Prostate gland (tissue), 2 donors: ENCODE measurements around the gene C3orf20. TPM values are rescaled to one million over a fixed set of nuclear protein-coding genes. Genes with fewer than 3 reads are reported as not detected.

Experiments
- DNase-seq: peaks from one replicate; pipeline ENCODE4 v3.0.0-alpha.2; 2019; ENCODE audit warnings: low spot score
- H3K27ac ChIP-seq, 2 donors: fragments of 200-600 bp; sonication (generic); 2 replicates each; pipeline ENCODE4 v1.5.1; 2017 to 2019
- H3K27me3 ChIP-seq: fragments of 200-600 bp; sonication (generic); replicated peaks from 2 replicates; pipeline ENCODE4 v1.5.1; 2019; ENCODE audit not compliant: insufficient read depth
- H3K36me3 ChIP-seq, 2 donors: fragments of 200-600 bp; sonication (generic); 1 replicate in 1 of 2; 2 replicates in 1 of 2; pipeline versions ENCODE4 v1.5.1 to v1.8.1; 2017 to 2019
- H3K4me1 ChIP-seq: fragments of 200-600 bp; sonication (generic); replicated peaks from 2 replicates; pipeline ENCODE4 v1.5.1; 2019
- H3K4me3 ChIP-seq, 2 donors: fragments of 200-600 bp; sonication (generic); 2 replicates each; pipeline ENCODE4 v1.5.1; 2017 to 2019
- H3K9me3 ChIP-seq: fragments of 200-600 bp; sonication (generic); 2 replicates; pipeline ENCODE4 v1.5.1; 2017
- CTCF ChIP-seq, 4 experiments: fragments of 200-600 bp in 2 of 4; fragments of 450-650 bp in 2 of 4; sonication (generic) in 2 of 4; IDR thresholded peaks; 1 replicate in 3 of 4; 2 replicates in 1 of 4; pipeline ENCODE4 v1.5.1; 2016 to 2019; ENCODE audit warnings: antibody characterized with exemption in 4 of 4, mild to moderate bottlenecking in 2 of 4, moderate library complexity in 2 of 4
- POLR2A ChIP-seq: fragments of 450-650 bp; IDR thresholded peaks from one replicate; pipeline ENCODE4 v1.6.1; 2016; ENCODE audit warnings: antibody characterized with exemption, mild to moderate bottlenecking
- POLR2AphosphoS5 ChIP-seq: sonication (generic); formaldehyde crosslinking; IDR thresholded peaks from one replicate; pipeline ENCODE4 v1.6.1; 2017; ENCODE audit warnings: antibody characterized with exemption
- WGBS: methylation state at CpG from one replicate; pipeline ENCODE4 v1.1.5; 2018; 5-methylcytosine and 5-hydroxymethylcytosine counted together
- intact Hi-C: fragments of 100-400 bp; cut with DNase I; formaldehyde crosslinking; loops from one replicate; pipeline ENCODE4 v1.14.2; 2022
- total RNA-seq, 2 donors: library from RNA; depleted of rRNA; stranded (reverse); fragments of >200 nt; gene quantifications; one replicate each; pipeline ENCODE4 v1.1.0, GENCODE V29; 2016

The C3orf20 gene
- total RNA-seq, 2 donors from 2014 or later, result 0.28 TPM; not detected in 1

- WGBS, result 85% methylated on average over 2 of the region's 2 CpGs
- no peak overlapping the region for H3K27ac ChIP-seq
- intact Hi-C loops, result no loop called here
Observed at GRCh38 chr3:14794435-14794834, 119.5 kb downstream of the C3orf20 start.

DNA sequence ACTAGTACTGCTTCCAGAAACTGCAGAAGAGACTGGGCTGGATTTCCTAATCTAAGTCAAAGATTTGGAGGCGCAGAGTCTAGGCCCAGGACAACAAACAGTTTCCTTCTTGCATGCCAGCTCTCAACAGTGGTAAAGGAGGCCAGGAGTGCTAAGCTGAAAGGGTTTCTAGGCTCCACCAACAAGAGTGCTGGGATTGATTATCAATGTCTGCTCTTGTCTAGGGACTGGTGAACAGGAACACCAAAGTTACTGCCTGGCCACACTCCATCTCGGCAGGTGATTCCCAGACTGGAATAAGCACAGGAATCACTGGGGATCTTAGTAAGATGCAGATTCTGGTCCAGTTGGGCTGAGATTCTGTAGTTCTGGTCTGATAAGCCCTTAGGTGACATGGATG is 121.1 kb downstream of the C3orf20 start:
- no peaks in the 10 kb centered on the region for H3K9me3 ChIP-seq
- no peaks in the 10 kb centered on the region for H3K36me3 ChIP-seq
- H3K4me1 ChIP-seq, result no peaks in the 10 kb centered on the region
- H3K4me3 ChIP-seq, result no peak overlapping the region
- TF ChIP-seq CTCF (IDR thresholded peaks at IDR 0.05), result no peak
- TF ChIP-seq POLR2AphosphoS5, result no peak
- TF ChIP-seq POLR2A, result no peak
- no peaks in the 10 kb centered on the region for H3K27me3 ChIP-seq
- H3K27ac ChIP-seq, result no peak overlapping the region
- WGBS, result 76% methylated on average over 2 of the region's 2 CpGs
- no peak for DNase-seq
- intact Hi-C loops, result no loop called here

More at GRCh38 chr3:14794435-14794834, 119.5 kb downstream of the C3orf20 start:
- TF ChIP-seq CTCF (IDR thresholded peaks at IDR 0.05) (no peak), POLR2A (no peak), POLR2AphosphoS5 (no peak)
- DNase-seq, result no peak
- no peaks in the 10 kb centered on the region for H3K27me3 ChIP-seq
- H3K9me3 ChIP-seq, result no peaks in the 10 kb centered on the region
- H3K4me1 ChIP-seq, result no peaks in the 10 kb centered on the region
- H3K4me3 ChIP-seq, result no peak overlapping the region
- no peaks in the 10 kb centered on the region for H3K36me3 ChIP-seq

DNA sequence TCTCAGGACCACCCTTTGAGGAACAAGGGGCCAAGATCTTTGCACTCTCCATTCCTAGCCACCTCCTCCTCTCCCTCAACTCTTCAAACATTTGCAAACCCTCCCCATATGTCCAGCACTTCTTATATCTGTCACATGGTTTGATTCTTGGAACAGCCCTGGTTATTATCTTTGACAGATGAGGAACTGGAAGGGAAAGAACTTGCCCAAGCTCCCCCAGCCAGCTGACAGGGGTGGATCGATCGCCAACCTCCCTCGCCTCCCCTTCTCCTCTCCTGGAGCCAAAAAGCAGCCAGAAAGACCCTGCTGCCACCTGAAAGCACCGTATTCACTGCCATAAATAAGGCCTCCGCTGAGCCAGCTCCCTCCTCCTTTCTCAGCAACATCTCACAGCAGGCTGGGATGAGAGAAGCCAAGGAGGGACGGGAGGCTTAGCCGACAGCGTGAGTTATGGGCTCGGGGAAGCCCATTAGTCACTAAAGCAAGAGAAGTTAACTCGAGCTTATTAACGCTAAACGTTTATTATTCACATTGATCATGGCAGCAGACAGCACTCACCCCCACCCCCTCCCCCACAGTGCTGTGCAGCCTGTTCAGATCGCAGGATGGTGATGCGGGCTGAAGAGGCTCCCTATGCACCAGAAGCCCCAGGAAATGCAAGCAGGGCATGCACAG is 121.6 kb downstream of the C3orf20 start:
- no peaks in the 10 kb centered on the region for H3K4me1 ChIP-seq
- H3K36me3 ChIP-seq, result no peaks in the 10 kb centered on the region
- no peaks in the 10 kb centered on the region for H3K9me3 ChIP-seq
- intact Hi-C loops, result no loop called here
- H3K27me3 ChIP-seq, result no peaks in the 10 kb centered on the region
- WGBS, result 52% methylated on average over 14 of the region's 14 CpGs
- DNase-seq, result no peak
- H3K4me3 ChIP-seq, result no peak overlapping the region
- TF ChIP-seq POLR2A (no peak), CTCF (IDR thresholded peaks at IDR 0.05) (no peak), POLR2AphosphoS5 (no peak)
- no peak overlapping the region for H3K27ac ChIP-seq

DNA sequence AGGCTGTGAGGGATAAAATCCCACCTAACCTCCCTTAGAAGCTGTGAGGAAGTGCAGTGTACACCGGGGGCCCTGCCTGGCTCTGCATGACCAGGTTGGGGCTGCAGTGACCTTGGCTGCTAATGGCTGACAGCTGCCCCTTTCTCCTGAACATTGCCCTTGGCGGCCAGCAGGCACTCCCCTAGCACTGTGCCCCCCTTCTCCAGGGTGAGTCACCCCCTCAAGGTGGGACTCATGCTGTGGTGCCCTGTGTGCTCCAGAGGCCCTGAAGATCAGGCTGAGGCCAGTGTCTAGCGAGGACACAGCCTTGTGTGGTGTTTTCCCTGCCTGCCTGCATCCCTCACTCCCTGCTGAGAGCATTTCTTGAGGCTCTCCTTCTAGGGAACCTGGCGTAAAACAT is 122.8 kb downstream of the C3orf20 start:
- TF ChIP-seq POLR2A, result no peak
- TF ChIP-seq POLR2AphosphoS5, result no peak
- no peak for TF ChIP-seq CTCF (IDR thresholded peaks at IDR 0.05)
- Histone ChIP-seq H3K27me3 (no peaks in the 10 kb centered on the region), H3K27ac (no peak overlapping the region), H3K9me3 (no peaks in the 10 kb centered on the region), H3K4me3 (no peak overlapping the region), H3K4me1 (no peaks in the 10 kb centered on the region), H3K36me3 (no peaks in the 10 kb centered on the region)
- WGBS, result 84% methylated on average over 4 of the region's 4 CpGs
- no peak for DNase-seq
- intact Hi-C loops, result no loop called here

DNA sequence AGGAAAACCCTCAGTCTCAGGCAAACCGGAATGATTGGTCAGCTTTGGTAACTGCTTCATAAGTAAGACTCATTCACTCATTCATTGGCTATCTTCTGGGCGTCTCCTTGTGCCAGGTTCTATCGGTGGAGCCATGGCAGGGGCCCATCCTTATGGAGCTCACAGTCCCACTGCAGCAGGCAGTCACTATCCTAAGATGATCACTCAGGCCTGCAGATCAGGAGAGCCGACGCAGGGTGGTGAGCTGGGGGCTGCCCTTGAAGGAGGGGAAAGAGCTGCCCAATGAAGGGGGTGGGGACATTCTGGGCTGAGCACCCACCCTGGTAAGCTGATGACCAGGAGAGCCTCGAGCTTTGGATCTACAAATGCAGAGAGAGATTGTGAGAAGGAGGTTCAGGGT is 123.3 kb downstream of the C3orf20 start:
- WGBS, result 87% methylated on average over 6 of the region's 6 CpGs
- intact Hi-C loops, result no loop called here
- no peaks in the 10 kb centered on the region for H3K36me3 ChIP-seq

More for the DNA sequence above, 123.3 kb downstream of the C3orf20 start:
- Histone ChIP-seq H3K27me3 (no peaks in the 10 kb centered on the region), H3K4me3 (no peak overlapping the region), H3K27ac (no peak overlapping the region), H3K4me1 (no peaks in the 10 kb centered on the region), H3K9me3 (no peaks in the 10 kb centered on the region)
- TF ChIP-seq POLR2AphosphoS5 (no peak), POLR2A (no peak), CTCF (IDR thresholded peaks at IDR 0.05) (no peak)
- DNase-seq, result no peak
